IgD-negative memory B cell (primary cell): ENCODE measurements around the gene HMBS. TPM values are rescaled to one million over a fixed set of nuclear protein-coding genes. Genes with fewer than 3 reads are reported as not detected.
"Not testable (repeated sequence)": the region's sequence is repeated elsewhere in the genome, so short reads cannot be mapped to it uniquely, and the experiment has no call there.

Experiments
- H3K27ac Mint-ChIP-seq, 3 donors: one replicate each; pipeline ENCODE4 v1.8.0; 2020 to 2022; ENCODE audit warnings: mild to moderate bottlenecking in 3 of 3, mixed read lengths in 3 of 3, moderate library complexity in 1 of 3
- H3K27me3 Mint-ChIP-seq: one replicate; pipeline ENCODE4 v1.8.0; 2021; ENCODE audit warnings: mixed read lengths
- H3K36me3 Mint-ChIP-seq: one replicate; pipeline ENCODE4 v1.8.0; 2020; ENCODE audit warnings: mild to moderate bottlenecking, mixed read lengths
- H3K4me1 Mint-ChIP-seq, 3 donors: one replicate each; pipeline ENCODE4 v1.8.0; 2020 to 2022; ENCODE audit warnings: mixed read lengths in 3 of 3, mild to moderate bottlenecking in 1 of 3
- H3K4me3 Mint-ChIP-seq, 4 donors: one replicate each; pipeline ENCODE4 v1.8.0; 2020 to 2022; ENCODE audit warnings: mild to moderate bottlenecking in 4 of 4, mixed read lengths in 4 of 4, moderate library complexity in 3 of 4
- H3K9me3 Mint-ChIP-seq, 3 donors: one replicate each; pipeline ENCODE4 v1.8.0; 2020 to 2021; ENCODE audit warnings: mixed read lengths in 3 of 3, mild to moderate bottlenecking in 1 of 3
- polyA plus RNA-seq: library from polyadenylated mRNA; unstranded; fragments of 300-500 nt; fragmentation: Illumina TruSeq; gene quantifications from one replicate; pipeline ENCODE4 v1.2.3, GENCODE V29; 2021

HMBS gene
- polyA plus RNA-seq, 1 donor from 2014 or later, result 24.8 TPM

GRCh38 chr11:119116235-119116594, 31.5 kb downstream of the HMBS start:
- Mint-ChIP-seq H3K27me3 (no peaks in the 10 kb centered on the region), H3K9me3 (no peaks in the 10 kb centered on the region), H3K27ac (peak overlapping the region in 1 of 3 donors; percentile 25), H3K36me3 (peaks cover 3% of the 10 kb centered on the region), H3K4me3 (peak overlapping the region in 1 of 4 donors; percentile 83), H3K4me1 (peaks cover 13 to 16% (median 15%) of the 10 kb centered on the region in 3 donors)

GRCh38 chr11:119116601-119117000, 31.9 kb downstream of the HMBS start:
- Mint-ChIP-seq H3K27me3 (no peaks in the 10 kb centered on the region), H3K27ac (no peak overlapping the region), H3K4me1 (peaks cover 13 to 20% (median 15%) of the 10 kb centered on the region in 3 donors), H3K4me3 (no peak overlapping the region), H3K36me3 (peaks cover 3% of the 10 kb centered on the region), H3K9me3 (no peaks in the 10 kb centered on the region)

GRCh38 chr11:119117004-119117706, 32.5 kb downstream of the HMBS start:
- Mint-ChIP-seq H3K4me1 (peaks cover 15 to 22% (median 19%) of the 10 kb centered on the region in 3 donors), H3K27me3 (no peaks in the 10 kb centered on the region), H3K4me3 (no peak overlapping the region), H3K9me3 (no peaks in the 10 kb centered on the region), H3K36me3 (peaks cover 3% of the 10 kb centered on the region), H3K27ac (peak overlapping the region in 1 of 3 donors; percentile 73)

GRCh38 chr11:119118227-119118626, 33.5 kb downstream of the HMBS start:
- no peaks in the 10 kb centered on the region for H3K27me3 Mint-ChIP-seq
- peak overlapping the region in 2 of 4 donors; percentile 27 to 38 for H3K4me3 Mint-ChIP-seq
- peaks cover 3% of the 10 kb centered on the region for H3K36me3 Mint-ChIP-seq
- H3K27ac Mint-ChIP-seq, result no peak overlapping the region
- no peaks in the 10 kb centered on the region for H3K9me3 Mint-ChIP-seq
- H3K4me1 Mint-ChIP-seq, result peaks cover 22 to 27% (median 27%) of the 10 kb centered on the region in 3 donors

- peak overlapping the region in 1 of 4 donors; percentile 12 for H3K4me3 Mint-ChIP-seq
- peaks cover 25 to 27% (median 27%) of the 10 kb centered on the region in 3 donors for H3K4me1 Mint-ChIP-seq
- peaks cover 3% of the 10 kb centered on the region for H3K36me3 Mint-ChIP-seq
- no peaks in the 10 kb centered on the region for H3K9me3 Mint-ChIP-seq
- no peak overlapping the region for H3K27ac Mint-ChIP-seq
- H3K27me3 Mint-ChIP-seq, result no peaks in the 10 kb centered on the region
Measured at GRCh38 chr11:119118946-119119345, 34.3 kb downstream of the HMBS start.

- Mint-ChIP-seq H3K27ac (peak overlapping the region; percentile 90 to 98 (median 94)), H3K9me3 (no peaks in the 10 kb centered on the region), H3K4me1 (peaks cover 22 to 23% (median 22%) of the 10 kb centered on the region in 3 donors), H3K4me3 (peak overlapping the region; percentile 91 to 98 (median 96)), H3K36me3 (peaks cover 3% of the 10 kb centered on the region), H3K27me3 (no peaks in the 10 kb centered on the region)
Measured at GRCh38 chr11:119120639-119121007, 35.9 kb downstream of the HMBS start.

- Mint-ChIP-seq H3K36me3 (peaks cover 3% of the 10 kb centered on the region), H3K27ac (peak within 1 kb of the TSS; percentile 90 to 98 (median 94)), H3K4me1 (peaks cover 21 to 22% (median 22%) of the 10 kb centered on the region in 3 donors), H3K27me3 (no peaks in the 10 kb centered on the region), H3K9me3 (no peaks in the 10 kb centered on the region), H3K4me3 (peak within 1 kb of the TSS; percentile 91 to 98 (median 96))
Measured at GRCh38 chr11:119121008-119121810, 36.5 kb downstream of the HMBS start, which contains the start of gene HINFP. Gene HINFP (plus strand): TSS chr11:119121580. CDS start chr11:119126945, 5,365 bp downstream.

GRCh38 chr11:119121811-119122124, 37.1 kb downstream of the HMBS start:
- no peaks in the 10 kb centered on the region for H3K36me3 Mint-ChIP-seq
- H3K4me1 Mint-ChIP-seq, result peaks cover 22 to 24% (median 22%) of the 10 kb centered on the region in 3 donors
- peak overlapping the region; percentile 91 to 98 (median 96) for H3K4me3 Mint-ChIP-seq
- peak overlapping the region; percentile 90 to 98 (median 94) for H3K27ac Mint-ChIP-seq
- H3K27me3 Mint-ChIP-seq, result no peaks in the 10 kb centered on the region
- no peaks in the 10 kb centered on the region for H3K9me3 Mint-ChIP-seq

- peaks cover 3% of the 10 kb centered on the region for H3K36me3 Mint-ChIP-seq
- H3K27ac Mint-ChIP-seq, result no peak overlapping the region
- no peaks in the 10 kb centered on the region for H3K9me3 Mint-ChIP-seq
- no peaks in the 10 kb centered on the region for H3K27me3 Mint-ChIP-seq
- no peak overlapping the region for H3K4me3 Mint-ChIP-seq
- peaks cover 15 to 22% (median 19%) of the 10 kb centered on the region in 3 donors for H3K4me1 Mint-ChIP-seq
Measured at GRCh38 chr11:119125821-119126220, 41.1 kb downstream of the HMBS start.

GRCh38 chr11:119126675-119127268, 42.1 kb downstream of the HMBS start:
- no peaks in the 10 kb centered on the region for H3K27me3 Mint-ChIP-seq
- peak overlapping the region in 1 of 3 donors; percentile 83 for H3K27ac Mint-ChIP-seq
- no peaks in the 10 kb centered on the region for H3K9me3 Mint-ChIP-seq
- H3K4me1 Mint-ChIP-seq, result peaks cover 7 to 20% (median 16%) of the 10 kb centered on the region in 3 donors
- H3K4me3 Mint-ChIP-seq, result peak overlapping the region in 1 of 4 donors; percentile 22
- H3K36me3 Mint-ChIP-seq, result peaks cover 3% of the 10 kb centered on the region

GRCh38 chr11:119130662-119131061, 46.0 kb downstream of the HMBS start:
- Mint-ChIP-seq H3K9me3 (no peaks in the 10 kb centered on the region), H3K27ac (no peak overlapping the region), H3K27me3 (no peaks in the 10 kb centered on the region), H3K4me1 (peaks cover 0 to 9% (median 4%) of the 10 kb centered on the region in 3 donors), H3K36me3 (peaks cover 6% of the 10 kb centered on the region), H3K4me3 (no peak overlapping the region)

- peaks cover 0 to 3% (median 0%) of the 10 kb centered on the region in 3 donors for H3K4me1 Mint-ChIP-seq
- no peaks in the 10 kb centered on the region for H3K9me3 Mint-ChIP-seq
- H3K27ac Mint-ChIP-seq, result no peak overlapping the region
- peaks cover 6% of the 10 kb centered on the region for H3K36me3 Mint-ChIP-seq
- H3K27me3 Mint-ChIP-seq, result no peaks in the 10 kb centered on the region
- no peak overlapping the region for H3K4me3 Mint-ChIP-seq
Measured at GRCh38 chr11:119134389-119134978, 49.8 kb downstream of the HMBS start.

GRCh38 chr11:119139276-119139675, 54.6 kb downstream of the HMBS start:
- H3K4me1 Mint-ChIP-seq, H3K27me3 Mint-ChIP-seq, H3K27ac Mint-ChIP-seq, H3K4me3 Mint-ChIP-seq, H3K9me3 Mint-ChIP-seq, H3K36me3 Mint-ChIP-seq: not testable (repeated sequence)
